Skeletal muscle satellite cell (primary cell): ENCODE measurements around the gene ETS1.
A peak's percentile ranks its signal among the peaks of the same experiment; 100 is the strongest.

ENCODE experiments used
- H3K27me3 ChIP-seq: 2 replicates; pipeline ENCODE4 v1.7.0; 2013; ENCODE audit warnings: low read length; ENCODE audit not compliant: control insufficient read depth, insufficient read depth
- H3K36me3 ChIP-seq: 2 replicates; pipeline ENCODE4 v1.7.0; 2013; ENCODE audit warnings: mild to moderate bottlenecking, control low read depth, low read length; ENCODE audit not compliant: insufficient read depth
- H3K4me1 ChIP-seq: 2 replicates; pipeline ENCODE4 v1.7.0; 2013; ENCODE audit warnings: low read length; ENCODE audit not compliant: control insufficient read depth, insufficient read depth
- H3K4me2 ChIP-seq: 2 replicates; pipeline ENCODE4 v1.7.0; 2013; ENCODE audit warnings: mild to moderate bottlenecking, low read length
- H3K4me3 ChIP-seq: 2 replicates; pipeline ENCODE4 v1.7.0; 2013; ENCODE audit warnings: low read length
- H3K9ac ChIP-seq: 2 replicates; pipeline ENCODE4 v1.7.0; 2013; ENCODE audit warnings: mild to moderate bottlenecking, low read depth, low read length, moderate library complexity
- H3K9me3 ChIP-seq: replicated peaks from 2 replicates; pipeline ENCODE4 v1.7.0; 2013; ENCODE audit warnings: mild to moderate bottlenecking, control low read depth, low read length

Gene ETS1

DNA sequence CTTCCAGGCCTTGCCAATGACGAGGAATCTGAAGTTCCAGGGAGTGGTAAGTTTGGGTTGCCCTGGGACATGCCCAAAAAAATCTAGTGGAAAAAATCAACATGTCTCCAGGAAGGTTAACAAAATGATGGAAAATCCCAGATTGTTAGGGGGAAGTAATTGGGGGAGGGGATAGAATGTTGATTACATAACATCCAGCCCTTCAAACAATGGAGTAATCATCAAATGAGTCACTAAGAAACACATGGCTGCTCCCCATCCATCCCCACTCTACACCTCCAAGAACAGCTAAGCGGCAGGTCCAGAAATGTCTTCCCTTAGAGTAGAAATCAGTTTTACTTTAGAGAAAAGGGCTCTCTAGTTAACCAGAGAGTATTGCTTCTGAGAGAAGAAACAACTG, 94.9 kb downstream of the ETS1 start:
- peaks cover 56% of the 10 kb centered on the region for H3K36me3 ChIP-seq
- no peak overlapping the region for H3K9ac ChIP-seq
- H3K4me1 ChIP-seq: peaks cover 84% of the 10 kb centered on the region
- no peak overlapping the region for H3K4me2 ChIP-seq
- H3K9me3 ChIP-seq: no peaks in the 10 kb centered on the region
- H3K27me3 ChIP-seq: no peaks in the 10 kb centered on the region
- H3K4me3 ChIP-seq: no peak overlapping the region

DNA sequence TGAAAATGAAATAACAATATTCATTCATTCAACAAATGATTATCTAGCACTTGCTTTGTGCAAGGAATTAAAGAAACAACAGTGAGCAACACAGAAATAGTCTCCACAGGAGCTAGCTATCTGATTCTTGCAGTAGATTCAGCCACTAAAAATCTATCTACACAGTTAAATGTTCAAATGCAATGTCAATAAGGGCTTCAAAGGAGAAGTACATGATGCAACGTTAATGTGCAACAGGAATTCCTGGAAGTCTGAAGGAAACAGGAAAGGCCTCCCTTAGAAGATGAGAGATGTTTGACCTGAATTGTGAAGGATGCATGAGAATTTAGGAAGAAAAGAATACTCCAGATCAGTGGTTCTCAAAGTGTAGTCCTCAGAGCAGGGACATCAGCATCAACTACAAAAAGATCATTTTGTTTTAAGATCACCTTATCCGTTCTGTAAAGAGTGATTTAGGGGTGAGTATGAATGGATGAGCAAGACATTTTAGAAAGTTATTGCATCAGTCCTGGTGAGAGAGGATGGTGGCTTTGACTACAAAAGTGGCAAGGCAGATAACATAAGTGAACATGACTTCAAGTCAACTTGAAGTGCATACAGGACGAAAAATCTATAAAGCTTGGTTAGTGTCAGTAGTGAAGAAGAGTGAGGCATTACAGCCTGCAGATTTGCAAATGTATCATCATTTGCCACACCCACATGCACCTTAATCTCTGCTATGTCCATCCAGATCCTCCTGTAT, 96.0 kb downstream of the ETS1 start:
- H3K36me3 ChIP-seq: peaks cover 65% of the 10 kb centered on the region
- no peak overlapping the region for H3K4me3 ChIP-seq
- H3K27me3 ChIP-seq: no peaks in the 10 kb centered on the region
- no peak overlapping the region for H3K9ac ChIP-seq
- no peak overlapping the region for H3K4me2 ChIP-seq
- peaks cover 74% of the 10 kb centered on the region for H3K4me1 ChIP-seq
- no peaks in the 10 kb centered on the region for H3K9me3 ChIP-seq

DNA sequence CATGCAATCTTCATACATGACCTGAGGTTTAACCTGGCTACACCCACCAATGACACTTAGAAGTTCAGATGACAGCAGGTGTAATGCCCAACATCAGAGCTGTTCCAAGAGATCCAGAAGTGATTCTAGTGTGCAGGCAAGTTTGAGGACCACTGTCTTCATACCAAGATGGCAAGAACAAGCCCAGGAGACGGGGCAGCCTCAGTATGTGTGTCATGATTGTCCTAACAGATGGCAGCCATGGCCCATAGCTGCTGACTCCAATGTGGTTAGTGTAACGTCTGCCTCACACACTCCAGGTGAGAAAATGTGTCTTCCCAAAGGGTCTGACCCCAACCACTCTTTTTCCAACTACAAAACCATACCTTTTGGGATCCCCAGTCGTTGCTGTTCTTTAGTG, 97.3 kb downstream of the ETS1 start:
- H3K9me3 ChIP-seq: no peaks in the 10 kb centered on the region
- H3K36me3 ChIP-seq: peaks cover 77% of the 10 kb centered on the region
- no peak overlapping the region for H3K4me3 ChIP-seq
- no peak overlapping the region for H3K9ac ChIP-seq
- no peak overlapping the region for H3K4me2 ChIP-seq
- H3K4me1 ChIP-seq: peaks cover 61% of the 10 kb centered on the region
- H3K27me3 ChIP-seq: no peaks in the 10 kb centered on the region

DNA sequence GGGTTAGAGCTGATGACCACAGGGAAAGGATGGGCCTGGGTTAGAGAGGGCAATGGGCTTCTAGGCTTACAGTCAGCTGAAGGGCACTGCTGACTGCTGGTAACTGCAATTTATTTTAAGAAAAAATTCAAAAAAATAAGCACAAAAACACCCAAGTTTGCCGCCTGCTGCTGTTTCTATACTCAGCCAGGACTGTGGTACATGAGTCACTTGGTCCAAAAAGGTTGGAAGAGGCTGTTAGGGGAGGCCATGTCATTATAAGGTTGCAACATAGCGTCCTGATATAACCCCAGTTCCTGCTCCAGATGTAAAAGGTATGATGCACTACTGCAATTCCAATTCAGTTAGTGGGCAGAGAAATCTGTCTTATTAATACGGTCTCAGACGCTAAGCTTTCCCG, 98.9 kb downstream of the ETS1 start:
- H3K4me1 ChIP-seq: peaks cover 50% of the 10 kb centered on the region

DNA sequence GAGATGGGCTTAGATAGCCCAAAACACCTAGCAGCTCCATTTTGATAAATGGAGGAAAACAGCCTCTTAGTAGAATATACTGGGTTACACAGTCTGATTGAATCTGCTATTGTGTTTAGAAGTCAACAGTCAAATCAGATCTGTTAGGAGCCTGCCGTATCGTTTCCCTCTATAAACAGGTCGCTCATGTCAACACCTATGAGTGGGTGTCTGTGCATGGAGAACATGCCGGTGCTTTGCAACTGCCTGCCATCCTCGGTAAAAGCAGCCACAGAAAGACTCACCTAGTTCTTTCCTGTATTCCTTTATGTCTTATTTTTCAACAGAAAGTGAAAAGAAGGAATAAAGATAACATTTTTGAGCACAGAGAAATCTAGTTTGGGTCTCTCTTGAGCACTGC, 99.4 kb downstream of the ETS1 start:
- H3K9ac ChIP-seq: peak overlapping the region; percentile 59
- H3K27me3 ChIP-seq: no peaks in the 10 kb centered on the region
- H3K4me1 ChIP-seq: peaks cover 50% of the 10 kb centered on the region
- peaks cover 86% of the 10 kb centered on the region for H3K36me3 ChIP-seq
- no peak overlapping the region for H3K4me3 ChIP-seq
- peak overlapping the region; percentile 28 for H3K4me2 ChIP-seq
- H3K9me3 ChIP-seq: no peaks in the 10 kb centered on the region

More for the DNA sequence above, 98.9 kb downstream of the ETS1 start:
- peak overlapping the region; percentile 59 for H3K9ac ChIP-seq
- H3K36me3 ChIP-seq: peaks cover 86% of the 10 kb centered on the region
- no peaks in the 10 kb centered on the region for H3K27me3 ChIP-seq
- no peak overlapping the region for H3K4me3 ChIP-seq
- H3K9me3 ChIP-seq: no peaks in the 10 kb centered on the region
- peak overlapping the region; percentile 28 for H3K4me2 ChIP-seq

DNA sequence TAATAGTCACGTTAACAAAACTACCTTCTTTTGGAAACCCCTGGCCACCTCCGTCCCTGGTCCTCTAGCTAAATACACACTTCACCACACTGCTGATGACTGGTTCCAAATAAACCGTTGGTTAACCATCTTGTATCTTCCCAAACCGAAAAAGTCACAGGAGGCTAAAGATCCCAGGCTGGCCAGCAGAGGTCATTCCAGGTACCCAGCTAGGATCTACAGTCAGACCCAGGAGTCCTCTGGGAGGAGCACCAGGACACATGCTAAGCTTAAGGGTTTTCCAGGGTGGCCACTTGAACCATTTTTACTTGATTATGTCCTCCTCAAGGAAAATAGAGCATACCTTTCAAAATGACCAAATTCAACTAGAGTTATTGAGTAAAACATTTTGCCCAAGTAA, 103.2 kb downstream of the ETS1 start:
- H3K4me2 ChIP-seq: no peak overlapping the region
- H3K27me3 ChIP-seq: no peaks in the 10 kb centered on the region
- no peak overlapping the region for H3K9ac ChIP-seq
- H3K4me3 ChIP-seq: no peak overlapping the region
- H3K36me3 ChIP-seq: peaks cover 84% of the 10 kb centered on the region
- H3K4me1 ChIP-seq: peaks cover 62% of the 10 kb centered on the region
- H3K9me3 ChIP-seq: no peaks in the 10 kb centered on the region

DNA sequence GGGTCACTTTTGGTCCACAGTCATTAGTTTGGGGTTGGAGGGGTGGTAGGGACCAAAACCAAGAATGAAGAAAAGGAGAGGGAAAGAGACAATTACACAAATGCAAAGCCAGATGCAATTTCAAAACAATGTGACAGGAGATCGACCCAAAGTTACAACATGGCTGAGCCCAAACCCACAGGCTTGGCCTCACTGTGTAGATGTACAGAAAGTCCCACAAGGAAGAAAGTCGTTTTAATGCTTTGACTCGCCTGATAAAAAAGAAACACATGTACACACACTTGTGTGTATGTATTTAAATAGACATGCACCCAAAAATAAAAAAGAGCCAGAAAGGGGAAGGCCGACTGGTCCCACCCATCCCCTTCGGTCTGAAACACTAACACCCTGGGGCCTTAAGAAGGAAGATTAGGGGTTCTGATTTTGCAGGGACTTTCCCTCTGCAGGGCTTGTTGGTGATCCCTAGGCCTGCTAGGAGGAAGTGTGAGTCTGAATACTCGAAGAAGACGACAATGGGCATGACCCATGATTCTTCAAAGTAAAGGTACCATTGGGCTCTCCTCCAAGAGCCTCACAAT, 104.1 kb downstream of the ETS1 start:
- Histone ChIP-seq H3K4me2 (peak overlapping the region; percentile 79), H3K36me3 (peaks cover 88% of the 10 kb centered on the region), H3K4me1 (peaks cover 58% of the 10 kb centered on the region), H3K4me3 (peak overlapping the region; percentile 25), H3K27me3 (no peaks in the 10 kb centered on the region), H3K9me3 (no peaks in the 10 kb centered on the region), H3K9ac (peak overlapping the region; percentile 71)

DNA sequence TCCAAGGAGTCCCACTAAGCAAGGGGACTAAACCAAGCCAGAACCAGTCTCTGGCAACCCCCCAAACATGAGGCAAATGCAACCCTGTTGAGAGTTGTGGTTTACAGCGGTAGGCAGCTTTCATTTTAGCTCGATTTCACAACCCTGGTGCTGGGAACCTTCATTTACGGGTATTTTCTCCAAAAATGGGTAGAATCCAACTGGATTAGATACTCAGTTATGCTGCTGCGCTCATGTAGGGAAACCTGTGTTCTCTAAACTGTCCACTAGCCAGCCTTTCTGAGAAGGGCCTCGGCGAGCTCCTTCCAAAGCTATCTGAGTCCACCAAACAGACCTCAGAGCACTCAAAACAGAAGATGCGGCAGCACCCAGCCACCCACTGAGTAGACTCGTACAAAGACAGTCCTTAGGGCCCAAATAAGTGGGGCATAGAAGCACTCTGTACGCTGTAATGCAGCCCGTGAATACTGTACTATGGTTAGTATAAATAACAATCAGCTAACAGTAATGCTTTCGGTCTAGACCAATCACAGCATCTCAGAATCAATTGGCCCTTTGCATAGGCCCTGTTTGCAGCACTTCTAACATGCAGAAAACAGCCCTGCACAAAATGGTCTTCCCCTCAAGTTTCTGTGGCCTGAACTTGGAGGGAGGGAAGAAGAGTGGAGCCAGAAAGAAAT, 104.7 kb downstream of the ETS1 start:
- Histone ChIP-seq H3K36me3 (peaks cover 87% of the 10 kb centered on the region), H3K4me1 (peaks cover 52% of the 10 kb centered on the region), H3K27me3 (no peaks in the 10 kb centered on the region), H3K9ac (peak overlapping the region; percentile 71), H3K9me3 (no peaks in the 10 kb centered on the region), H3K4me2 (peak overlapping the region; percentile 79), H3K4me3 (peak overlapping the region; percentile 25)

DNA sequence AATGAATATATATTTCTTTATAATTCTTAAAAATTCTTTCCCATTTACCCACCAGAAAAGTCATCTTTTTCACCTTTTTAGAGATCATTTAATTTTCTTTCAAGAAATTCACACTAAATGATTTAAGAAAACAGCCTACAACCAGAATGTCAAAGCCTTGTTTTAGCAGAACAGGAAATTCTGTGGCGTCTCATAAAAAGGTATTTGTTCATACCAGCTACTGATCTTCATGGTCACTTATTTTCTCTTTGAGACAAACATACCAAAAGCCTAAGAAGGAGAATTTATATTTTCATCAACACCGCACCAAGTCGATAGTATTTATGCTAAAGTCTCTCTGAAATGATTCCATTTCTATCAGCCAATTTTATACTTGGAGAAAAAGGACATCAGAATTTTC, 105.3 kb downstream of the ETS1 start:
- H3K4me1 ChIP-seq: peaks cover 52% of the 10 kb centered on the region

DNA sequence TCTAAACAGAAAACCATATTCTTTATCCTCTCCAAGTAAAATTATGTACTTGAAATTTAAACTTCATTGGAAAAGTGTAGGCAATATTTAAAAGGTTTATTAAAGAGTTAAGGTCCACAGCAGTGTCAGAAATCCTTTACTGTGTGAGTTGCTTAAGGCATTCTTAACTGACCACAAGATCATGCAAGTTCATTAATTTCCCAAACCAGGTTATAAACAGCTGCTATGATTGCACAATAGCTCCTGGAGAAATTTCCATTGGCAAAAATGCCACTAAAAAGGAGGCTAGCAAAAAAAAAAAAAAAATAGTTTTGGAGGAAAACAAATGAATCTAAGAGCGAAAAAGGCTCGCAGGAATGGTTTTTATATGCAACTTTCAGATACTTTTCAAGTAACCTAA, 106.2 kb downstream of the ETS1 start:
- H3K36me3 ChIP-seq: peaks cover 91% of the 10 kb centered on the region
- H3K4me2 ChIP-seq: peak overlapping the region; percentile 62
- peaks cover 52% of the 10 kb centered on the region for H3K4me1 ChIP-seq
- no peaks in the 10 kb centered on the region for H3K9me3 ChIP-seq
- no peaks in the 10 kb centered on the region for H3K27me3 ChIP-seq
- H3K4me3 ChIP-seq: no peak overlapping the region
- peak overlapping the region; percentile 71 for H3K9ac ChIP-seq

More for the DNA sequence above, 105.3 kb downstream of the ETS1 start:
- Histone ChIP-seq H3K36me3 (peaks cover 91% of the 10 kb centered on the region), H3K4me2 (peak overlapping the region; percentile 79), H3K4me3 (peak overlapping the region; percentile 25), H3K9me3 (no peaks in the 10 kb centered on the region), H3K9ac (peak overlapping the region; percentile 71), H3K27me3 (no peaks in the 10 kb centered on the region)

DNA sequence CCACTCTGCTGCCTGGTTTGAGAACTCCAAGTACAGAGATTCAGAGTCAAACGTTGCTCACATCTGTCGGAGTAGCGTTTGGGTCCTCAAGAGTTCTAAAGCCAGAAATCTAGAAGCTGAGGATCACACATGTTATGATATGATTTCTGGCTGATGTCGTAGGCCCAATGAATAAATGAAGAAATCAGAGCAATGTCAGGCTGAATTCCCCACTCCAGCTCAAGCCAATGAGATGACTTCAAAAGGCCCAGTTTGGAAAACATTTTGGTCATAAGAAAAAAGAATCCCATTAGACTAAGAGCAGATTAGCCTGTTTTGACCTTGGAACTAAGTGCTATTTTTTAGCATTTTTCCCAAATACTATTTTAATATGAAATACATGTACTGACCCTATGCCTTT, 106.7 kb downstream of the ETS1 start:
- peak overlapping the region; percentile 20 for H3K4me2 ChIP-seq
- peak overlapping the region; percentile 61 for H3K9ac ChIP-seq
- peaks cover 91% of the 10 kb centered on the region for H3K36me3 ChIP-seq
- no peaks in the 10 kb centered on the region for H3K27me3 ChIP-seq
- H3K9me3 ChIP-seq: no peaks in the 10 kb centered on the region
- no peak overlapping the region for H3K4me3 ChIP-seq
- peaks cover 57% of the 10 kb centered on the region for H3K4me1 ChIP-seq
